Lower lobe of right lung (tissue), 2 donors: ENCODE data around the gene IRAK3. TPM values are rescaled to one million over a fixed set of nuclear protein-coding genes. Genes with fewer than 3 reads are reported as not detected.

Experiments
- ATAC-seq, 2 donors: fragments of 200-7000 bp; cut with Tn5 transposase; one replicate each; pipeline ENCODE4 v1.9.1; 2020 to 2022; ENCODE audit warnings: mild to moderate bottlenecking in 2 of 2, moderate library complexity in 2 of 2
- DNase-seq: peaks from one replicate; pipeline ENCODE4 v3.0.0-alpha.2; 2020
- H3K27ac ChIP-seq: fragments of 200-600 bp; one replicate; pipeline ENCODE4 v1.8.0; 2022
- H3K27me3 ChIP-seq: fragments of 200-600 bp; one replicate; pipeline ENCODE4 v1.8.0; 2022; ENCODE audit warnings: low read depth
- H3K36me3 ChIP-seq: fragments of 200-600 bp; one replicate; pipeline ENCODE4 v1.8.0; 2022; ENCODE audit warnings: mild to moderate bottlenecking
- H3K4me1 ChIP-seq: fragments of 200-600 bp; one replicate; pipeline ENCODE4 v1.8.0; 2022
- H3K4me3 ChIP-seq: fragments of 200-600 bp; one replicate; pipeline ENCODE4 v1.8.0; 2022; ENCODE audit warnings: mild to moderate bottlenecking
- H3K9me3 ChIP-seq: fragments of 200-600 bp; one replicate; pipeline ENCODE4 v1.8.0; 2022
- intact Hi-C: fragments of 100-400 bp; cut with DNase I; formaldehyde crosslinking; loops from one replicate; pipeline ENCODE4 v1.11.0; 2022
- total RNA-seq: library from RNA; stranded (reverse); fragmentation: NEBNext Ultra II Directional; extraction: Animal tissue kit (Norgen Biotek cat#: 25700); gene quantifications from one replicate; pipeline ENCODE4 v1.2.1, GENCODE V29; 2021
- TF ChIP-seq, protein P1 (sequence below): fragments of 200-600 bp; IDR thresholded peaks from one replicate; pipeline ENCODE4 v1.8.0; 2022; ENCODE audit warnings: antibody characterized with exemption, mild to moderate bottlenecking
- donor health status: DM: no; HTN: yes; CAD: no; lungs with severe emphysema.

The IRAK3 gene
- total RNA-seq, 1 donor from 2014 or later, result 50.7 TPM

DNA sequence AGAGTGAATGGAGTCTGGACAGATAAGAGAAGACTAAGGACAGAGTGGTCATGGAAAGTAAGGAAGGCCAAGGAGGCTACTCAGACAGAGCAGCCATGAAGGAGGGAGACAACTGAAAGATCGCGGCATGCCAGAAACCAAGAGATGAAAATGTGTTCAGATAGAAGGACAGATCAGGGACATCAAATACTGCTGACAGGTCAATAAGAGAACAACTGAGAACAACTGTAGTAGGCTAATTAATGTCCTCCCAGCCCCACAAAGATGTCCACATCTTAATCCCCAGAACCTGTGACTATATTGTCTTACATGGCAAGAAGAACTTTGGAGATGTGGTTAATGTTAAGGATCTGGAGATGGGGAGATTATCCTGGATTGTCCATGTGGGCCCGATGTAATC is 98.3 kb downstream of the IRAK3 start:
- H3K4me1 ChIP-seq, result no peaks in the 10 kb centered on the region
- TF ChIP-seq, protein P1, sequence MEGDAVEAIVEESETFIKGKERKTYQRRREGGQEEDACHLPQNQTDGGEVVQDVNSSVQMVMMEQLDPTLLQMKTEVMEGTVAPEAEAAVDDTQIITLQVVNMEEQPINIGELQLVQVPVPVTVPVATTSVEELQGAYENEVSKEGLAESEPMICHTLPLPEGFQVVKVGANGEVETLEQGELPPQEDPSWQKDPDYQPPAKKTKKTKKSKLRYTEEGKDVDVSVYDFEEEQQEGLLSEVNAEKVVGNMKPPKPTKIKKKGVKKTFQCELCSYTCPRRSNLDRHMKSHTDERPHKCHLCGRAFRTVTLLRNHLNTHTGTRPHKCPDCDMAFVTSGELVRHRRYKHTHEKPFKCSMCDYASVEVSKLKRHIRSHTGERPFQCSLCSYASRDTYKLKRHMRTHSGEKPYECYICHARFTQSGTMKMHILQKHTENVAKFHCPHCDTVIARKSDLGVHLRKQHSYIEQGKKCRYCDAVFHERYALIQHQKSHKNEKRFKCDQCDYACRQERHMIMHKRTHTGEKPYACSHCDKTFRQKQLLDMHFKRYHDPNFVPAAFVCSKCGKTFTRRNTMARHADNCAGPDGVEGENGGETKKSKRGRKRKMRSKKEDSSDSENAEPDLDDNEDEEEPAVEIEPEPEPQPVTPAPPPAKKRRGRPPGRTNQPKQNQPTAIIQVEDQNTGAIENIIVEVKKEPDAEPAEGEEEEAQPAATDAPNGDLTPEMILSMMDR, result no peak
- DNase-seq (no peak), ATAC-seq (no peak)
- no peaks in the 10 kb centered on the region for H3K9me3 ChIP-seq
- H3K27me3 ChIP-seq, result no peaks in the 10 kb centered on the region
- H3K4me3 ChIP-seq, result no peak overlapping the region
- intact Hi-C loops, result no loop called here
- H3K27ac ChIP-seq, result no peak overlapping the region
- H3K36me3 ChIP-seq, result no peaks in the 10 kb centered on the region

- intact Hi-C loops, result no loop called here
- Histone ChIP-seq H3K36me3 (no peaks in the 10 kb centered on the region), H3K4me1 (no peaks in the 10 kb centered on the region), H3K9me3 (no peaks in the 10 kb centered on the region), H3K27ac (no peak overlapping the region), H3K4me3 (no peak overlapping the region), H3K27me3 (no peaks in the 10 kb centered on the region)
- ATAC-seq (peak; percentile 39 to 51), DNase-seq (no peak)
- TF ChIP-seq, protein P1, result no peak
These were observed 99.1 kb downstream of the IRAK3 start for GRCh38 chr12:66288121-66288520.

DNA sequence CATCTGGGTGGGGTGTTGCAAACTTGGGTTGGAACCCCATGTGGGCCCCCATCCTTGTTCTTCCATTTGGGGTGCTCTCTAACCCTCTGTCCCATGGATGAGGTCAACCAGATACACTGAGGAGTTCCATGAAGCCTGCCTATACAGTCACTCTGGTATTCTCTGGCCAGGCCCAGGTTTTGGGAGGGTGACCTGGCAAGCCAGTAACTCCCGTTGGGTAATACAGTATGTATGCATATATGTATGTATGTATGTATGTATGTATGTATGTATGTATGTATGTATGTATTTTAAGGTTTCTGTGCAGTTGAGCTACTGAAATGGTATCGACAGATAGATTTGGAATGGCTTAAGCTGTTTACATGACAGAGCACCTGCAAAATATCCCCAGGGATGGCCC is 100.5 kb downstream of the IRAK3 start:
- intact Hi-C loops, result no loop called here
- TF ChIP-seq, protein P1, result no peak
- no peak for ATAC-seq

GRCh38 chr12:66290716-66291200 is 101.7 kb downstream of the IRAK3 start:
- Histone ChIP-seq H3K36me3 (no peaks in the 10 kb centered on the region), H3K27ac (no peak overlapping the region), H3K4me1 (no peaks in the 10 kb centered on the region), H3K27me3 (no peaks in the 10 kb centered on the region), H3K4me3 (no peak overlapping the region), H3K9me3 (no peaks in the 10 kb centered on the region)
- ATAC-seq (peak; percentile 21 to 32), DNase-seq (no peak)
- TF ChIP-seq, protein P1, result no peak
- intact Hi-C loops, result no loop called here

More for the DNA sequence above, 100.5 kb downstream of the IRAK3 start:
- no peak overlapping the region for H3K27ac ChIP-seq
- H3K27me3 ChIP-seq, result no peaks in the 10 kb centered on the region
- no peaks in the 10 kb centered on the region for H3K4me1 ChIP-seq
- H3K36me3 ChIP-seq, result no peaks in the 10 kb centered on the region
- H3K4me3 ChIP-seq, result no peak overlapping the region
- DNase-seq, result no peak
- no peaks in the 10 kb centered on the region for H3K9me3 ChIP-seq

DNA sequence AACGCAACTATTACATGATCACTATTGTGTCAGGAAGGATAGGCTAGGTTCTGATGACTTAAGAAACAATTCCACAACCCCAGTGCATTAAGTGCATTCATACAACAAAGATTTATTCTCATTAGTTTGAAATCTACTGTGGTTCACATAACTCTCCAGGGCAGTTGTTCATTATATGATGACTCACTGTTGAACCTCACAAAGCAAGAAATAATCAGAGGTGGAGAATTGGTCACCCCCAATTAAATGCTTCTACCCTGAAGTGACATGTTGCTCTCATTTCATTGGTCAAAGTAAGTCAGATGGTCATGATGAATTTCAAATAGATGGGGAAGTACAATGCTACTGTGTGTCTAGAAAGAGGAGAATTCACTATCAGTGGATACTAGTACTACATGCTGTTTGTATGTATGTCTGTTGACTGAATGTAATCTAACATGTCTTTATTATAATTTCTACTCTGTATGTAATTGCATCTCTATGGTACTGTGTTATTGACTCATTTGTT is 107.2 kb downstream of the IRAK3 start:
- no peaks in the 10 kb centered on the region for H3K4me1 ChIP-seq
- H3K36me3 ChIP-seq, result no peaks in the 10 kb centered on the region
- no peak for ATAC-seq
- intact Hi-C loops, result no loop called here
- DNase-seq, result no peak
- no peak overlapping the region for H3K27ac ChIP-seq
- no peak overlapping the region for H3K4me3 ChIP-seq
- H3K9me3 ChIP-seq, result no peaks in the 10 kb centered on the region
- TF ChIP-seq, protein P1, result no peak
- no peaks in the 10 kb centered on the region for H3K27me3 ChIP-seq
